ENCODE measurements around the gene DDX56. TPM values are rescaled to one million over a fixed set of nuclear protein-coding genes. Genes with fewer than 3 reads are reported as not detected.

DDX56 gene
- total and polyA plus RNA-seq, 2 donors from 2014 or later, result 62.0 to 83.6 TPM

DNA sequence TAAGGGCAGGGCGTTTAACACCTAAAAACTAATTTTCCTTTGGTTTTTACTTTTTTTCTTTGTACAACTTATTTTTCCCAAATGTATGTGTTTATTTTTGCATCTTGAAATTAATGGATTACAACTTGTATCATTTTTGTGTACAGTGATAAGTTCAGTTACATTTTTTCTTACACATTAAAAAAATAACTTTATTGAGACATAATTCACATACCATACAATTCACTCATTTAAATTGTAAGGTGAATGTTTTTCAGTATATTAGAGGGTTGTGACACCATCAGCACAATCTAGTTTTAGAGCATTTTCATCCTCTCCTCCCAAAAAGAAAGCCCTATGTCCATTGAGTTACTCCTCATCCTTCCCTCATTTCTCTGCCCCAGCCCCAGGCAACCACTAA, 44.3 kb upstream of the DDX56 start:
- H3K36me3 ChIP-seq (ENCODE audit: control insufficient read depth in 2 of 3, insufficient read depth in 3 of 3, low read length in 3 of 3), result no peaks in the 10 kb centered on the region
- DNase-seq (no peak), FAIRE-seq (no peak)
- peaks cover 0 to 42% (median 16%) of the 10 kb centered on the region in 3 donors for H3K4me1 ChIP-seq (ENCODE audit: control insufficient read depth in 2 of 3, insufficient read depth in 2 of 3, low read depth in 1 of 3, low read length in 3 of 3)
- TF ChIP-seq, protein P1, sequence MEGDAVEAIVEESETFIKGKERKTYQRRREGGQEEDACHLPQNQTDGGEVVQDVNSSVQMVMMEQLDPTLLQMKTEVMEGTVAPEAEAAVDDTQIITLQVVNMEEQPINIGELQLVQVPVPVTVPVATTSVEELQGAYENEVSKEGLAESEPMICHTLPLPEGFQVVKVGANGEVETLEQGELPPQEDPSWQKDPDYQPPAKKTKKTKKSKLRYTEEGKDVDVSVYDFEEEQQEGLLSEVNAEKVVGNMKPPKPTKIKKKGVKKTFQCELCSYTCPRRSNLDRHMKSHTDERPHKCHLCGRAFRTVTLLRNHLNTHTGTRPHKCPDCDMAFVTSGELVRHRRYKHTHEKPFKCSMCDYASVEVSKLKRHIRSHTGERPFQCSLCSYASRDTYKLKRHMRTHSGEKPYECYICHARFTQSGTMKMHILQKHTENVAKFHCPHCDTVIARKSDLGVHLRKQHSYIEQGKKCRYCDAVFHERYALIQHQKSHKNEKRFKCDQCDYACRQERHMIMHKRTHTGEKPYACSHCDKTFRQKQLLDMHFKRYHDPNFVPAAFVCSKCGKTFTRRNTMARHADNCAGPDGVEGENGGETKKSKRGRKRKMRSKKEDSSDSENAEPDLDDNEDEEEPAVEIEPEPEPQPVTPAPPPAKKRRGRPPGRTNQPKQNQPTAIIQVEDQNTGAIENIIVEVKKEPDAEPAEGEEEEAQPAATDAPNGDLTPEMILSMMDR (IDR thresholded peaks at IDR 0.05; ENCODE audit: borderline replicate concordance, extremely low read depth, insufficient read depth), result no peak
- peak overlapping the region in 1 of 3 donors; percentile 41 for H3K9ac ChIP-seq (ENCODE audit: low read length in 3 of 3)
- no peaks in the 10 kb centered on the region for H3K9me3 ChIP-seq (ENCODE audit: control insufficient read depth in 2 of 3, insufficient read depth in 1 of 3, low read length in 3 of 3)
- intact Hi-C loops (cut with DNase I), result no loop called here
- peak overlapping the region; percentile 46 to 62 for H3K27ac ChIP-seq (ENCODE audit: low read depth in 2 of 2, low read length in 2 of 2)
- H3K4me3 ChIP-seq (ENCODE audit: low read length in 3 of 3), result peak overlapping the region in 1 of 3 donors; percentile 3
- no peaks in the 10 kb centered on the region for H3K27me3 ChIP-seq (ENCODE audit: control insufficient read depth, insufficient read depth, low read length)

DNA sequence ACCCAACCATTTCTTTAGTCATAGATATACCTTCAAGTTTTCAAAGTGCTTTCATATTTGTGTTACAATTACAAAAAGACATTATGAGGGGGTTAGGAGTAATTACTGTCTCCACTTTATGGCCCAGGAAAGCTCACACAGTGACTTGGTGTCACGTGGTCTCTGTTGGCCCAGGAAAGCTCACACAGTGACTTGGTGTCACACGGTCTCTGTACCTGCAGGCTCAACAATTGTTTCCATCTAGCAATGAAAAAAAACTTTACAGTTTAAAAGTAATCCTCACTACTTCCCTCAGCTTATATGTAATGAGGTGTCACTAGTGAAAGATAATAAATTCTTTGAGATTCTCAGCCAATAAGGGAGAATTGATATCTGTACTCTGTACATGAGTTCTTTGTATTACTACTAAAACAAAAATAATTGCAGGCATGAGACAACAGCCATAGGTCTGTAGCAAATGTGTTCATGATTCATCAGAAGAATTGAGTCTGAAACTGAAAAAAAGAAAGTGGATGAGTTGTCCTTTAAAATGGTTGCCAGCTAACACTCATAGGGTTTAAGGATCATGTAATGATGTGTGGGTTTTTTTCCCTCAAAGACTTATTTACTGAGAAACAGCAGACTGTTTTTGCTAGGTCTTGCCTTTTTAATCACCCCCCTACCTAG, 43.6 kb upstream of the DDX56 start:
- Histone ChIP-seq H3K9ac (ENCODE audit: low read length in 3 of 3) (peak overlapping the region in 1 of 3 donors; percentile 41), H3K4me1 (ENCODE audit: control insufficient read depth in 2 of 3, insufficient read depth in 2 of 3, low read depth in 1 of 3, low read length in 3 of 3) (peaks cover 0 to 38% (median 13%) of the 10 kb centered on the region in 3 donors), H3K27me3 (ENCODE audit: control insufficient read depth, insufficient read depth, low read length) (no peaks in the 10 kb centered on the region), H3K36me3 (ENCODE audit: control insufficient read depth in 2 of 3, insufficient read depth in 3 of 3, low read length in 3 of 3) (no peaks in the 10 kb centered on the region), H3K27ac (ENCODE audit: low read depth in 2 of 2, low read length in 2 of 2) (peak overlapping the region; percentile 38 to 62), H3K4me3 (ENCODE audit: low read length in 3 of 3) (no peak overlapping the region), H3K9me3 (ENCODE audit: control insufficient read depth in 2 of 3, insufficient read depth in 1 of 3, low read length in 3 of 3) (no peaks in the 10 kb centered on the region)
- TF ChIP-seq, protein P1 (IDR thresholded peaks at IDR 0.05; ENCODE audit: borderline replicate concordance, extremely low read depth, insufficient read depth), result no peak
- FAIRE-seq (no peak), DNase-seq (no peak)
- intact Hi-C loops (cut with DNase I), result no loop called here

DNA sequence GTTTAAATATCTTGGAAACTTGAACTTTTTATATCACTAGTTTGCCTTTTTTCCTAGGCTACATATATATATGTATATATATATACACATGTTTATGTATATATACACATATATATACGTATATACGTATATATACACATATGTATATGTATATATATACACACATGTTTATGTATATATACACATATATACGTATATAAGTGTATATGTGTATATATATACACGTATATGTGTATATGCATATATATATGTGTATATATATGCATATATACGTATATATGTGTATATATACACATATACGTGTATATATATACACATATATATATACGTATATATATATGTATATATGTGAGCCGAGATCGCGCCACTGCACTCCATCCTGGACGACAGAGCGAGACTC, 42.8 kb upstream of the DDX56 start:
- H3K27ac ChIP-seq (ENCODE audit: low read depth in 2 of 2, low read length in 2 of 2), result no peak overlapping the region
- no peak for DNase-seq
- no peaks in the 10 kb centered on the region for H3K9me3 ChIP-seq (ENCODE audit: control insufficient read depth in 2 of 3, insufficient read depth in 1 of 3, low read length in 3 of 3)
- TF ChIP-seq, protein P1 (IDR thresholded peaks at IDR 0.05; ENCODE audit: borderline replicate concordance, extremely low read depth, insufficient read depth), result no peak
- peaks cover 0 to 36% (median 10%) of the 10 kb centered on the region in 3 donors for H3K4me1 ChIP-seq (ENCODE audit: control insufficient read depth in 2 of 3, insufficient read depth in 2 of 3, low read depth in 1 of 3, low read length in 3 of 3)
- FAIRE-seq, result no peak
- H3K27me3 ChIP-seq (ENCODE audit: control insufficient read depth, insufficient read depth, low read length), result no peaks in the 10 kb centered on the region
- no peaks in the 10 kb centered on the region for H3K36me3 ChIP-seq (ENCODE audit: control insufficient read depth in 2 of 3, insufficient read depth in 3 of 3, low read length in 3 of 3)
- H3K9ac ChIP-seq (ENCODE audit: low read length in 3 of 3), result no peak overlapping the region
- H3K4me3 ChIP-seq (ENCODE audit: low read length in 3 of 3), result no peak overlapping the region
- intact Hi-C loops (cut with DNase I), result no loop called here

All from kidney (tissue), 14 donors.